Measurements from ENCODE around the gene FNDC3A.
"Not testable (repeated sequence)": the region's sequence is repeated elsewhere in the genome, so short reads cannot be mapped to it uniquely, and the experiment has no call there.

DNA sequence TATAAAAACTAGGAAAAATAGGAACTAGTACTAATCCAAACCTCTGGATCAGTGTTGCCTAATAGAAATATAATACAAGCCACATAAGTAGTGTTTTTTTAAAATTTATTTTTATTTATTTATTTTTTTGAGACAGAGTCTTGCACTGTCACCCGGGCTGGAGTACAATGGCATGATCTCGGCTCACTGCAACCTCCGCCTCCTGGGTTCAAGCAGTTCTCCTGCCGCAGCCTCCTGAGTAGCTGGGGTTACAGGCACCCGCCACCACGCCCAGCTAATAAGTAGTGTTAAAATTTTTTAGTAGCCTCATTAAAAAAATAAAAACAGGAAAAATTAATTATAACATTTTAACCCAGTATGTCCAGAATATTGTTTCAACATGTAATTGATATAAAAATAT lies 94.3 kb downstream of the FNDC3A start:
- not testable (repeated sequence) for TF ChIP-seq EZH2 (IDR thresholded peaks at IDR 0.05; ENCODE audit: borderline replicate concordance, low read depth, low read length, severe bottlenecking)
- TF ChIP-seq, protein P1, sequence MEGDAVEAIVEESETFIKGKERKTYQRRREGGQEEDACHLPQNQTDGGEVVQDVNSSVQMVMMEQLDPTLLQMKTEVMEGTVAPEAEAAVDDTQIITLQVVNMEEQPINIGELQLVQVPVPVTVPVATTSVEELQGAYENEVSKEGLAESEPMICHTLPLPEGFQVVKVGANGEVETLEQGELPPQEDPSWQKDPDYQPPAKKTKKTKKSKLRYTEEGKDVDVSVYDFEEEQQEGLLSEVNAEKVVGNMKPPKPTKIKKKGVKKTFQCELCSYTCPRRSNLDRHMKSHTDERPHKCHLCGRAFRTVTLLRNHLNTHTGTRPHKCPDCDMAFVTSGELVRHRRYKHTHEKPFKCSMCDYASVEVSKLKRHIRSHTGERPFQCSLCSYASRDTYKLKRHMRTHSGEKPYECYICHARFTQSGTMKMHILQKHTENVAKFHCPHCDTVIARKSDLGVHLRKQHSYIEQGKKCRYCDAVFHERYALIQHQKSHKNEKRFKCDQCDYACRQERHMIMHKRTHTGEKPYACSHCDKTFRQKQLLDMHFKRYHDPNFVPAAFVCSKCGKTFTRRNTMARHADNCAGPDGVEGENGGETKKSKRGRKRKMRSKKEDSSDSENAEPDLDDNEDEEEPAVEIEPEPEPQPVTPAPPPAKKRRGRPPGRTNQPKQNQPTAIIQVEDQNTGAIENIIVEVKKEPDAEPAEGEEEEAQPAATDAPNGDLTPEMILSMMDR (IDR thresholded peaks at IDR 0.05; ENCODE audit: borderline replicate concordance, extremely low read depth, low read length, poor library complexity, severe bottlenecking) = not testable (repeated sequence)
